Measurements from ENCODE around the gene CDH2.

Gene CDH2

DNA sequence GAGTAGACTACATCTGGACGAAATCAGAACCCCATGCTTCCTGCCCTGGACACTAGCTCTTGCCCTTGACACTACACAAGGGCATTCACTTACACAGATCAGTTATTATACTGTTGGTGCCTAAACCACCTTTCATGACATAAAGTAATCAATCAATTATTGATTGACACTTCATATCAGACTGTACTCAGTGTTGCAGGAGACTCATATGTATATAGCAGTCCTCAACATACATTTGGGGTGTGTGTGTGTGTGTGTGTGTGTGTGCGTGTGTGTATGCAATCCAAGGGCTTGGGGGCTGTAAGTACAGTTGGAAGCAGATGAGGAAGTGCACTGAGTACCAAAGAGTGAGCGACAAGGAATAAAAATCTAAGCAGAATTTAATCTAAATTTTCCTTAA lies 5.1 kb downstream of the CDH2 start:
- no peak overlapping the region for H3K4me3 ChIP-seq (ENCODE audit: low read depth, low read length)

- no peak overlapping the region for H3K4me3 ChIP-seq (ENCODE audit: low read depth, low read length)
These were observed 8.2 kb downstream of the CDH2 start for GRCh38 chr18:28168725-28169124.

DNA sequence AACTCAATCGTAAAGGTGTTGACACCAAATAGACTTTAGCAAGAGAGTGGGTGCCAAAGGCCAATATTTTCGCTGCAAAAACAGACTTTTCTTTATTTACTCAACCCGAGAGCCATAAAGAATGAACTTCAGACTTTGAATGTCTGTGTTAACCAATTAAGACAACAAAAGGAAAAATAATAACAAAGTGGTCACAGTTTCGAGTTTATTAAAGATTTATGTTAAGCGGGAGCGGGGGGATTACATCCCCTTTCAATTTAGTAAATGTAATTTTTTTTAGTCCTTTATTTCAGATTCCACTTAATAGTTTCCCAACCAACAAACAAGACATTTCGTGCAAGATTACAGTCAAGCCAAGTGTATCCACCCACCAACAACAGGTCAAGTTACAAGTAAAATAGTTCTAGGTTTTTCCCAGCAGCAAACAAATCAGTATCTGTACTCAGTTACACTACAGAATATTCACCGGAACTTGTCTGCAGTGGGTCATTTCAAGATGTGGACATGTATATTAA lies 9.0 kb downstream of the CDH2 start:
- no peak overlapping the region for H3K4me3 ChIP-seq (ENCODE audit: low read depth, low read length)

DNA sequence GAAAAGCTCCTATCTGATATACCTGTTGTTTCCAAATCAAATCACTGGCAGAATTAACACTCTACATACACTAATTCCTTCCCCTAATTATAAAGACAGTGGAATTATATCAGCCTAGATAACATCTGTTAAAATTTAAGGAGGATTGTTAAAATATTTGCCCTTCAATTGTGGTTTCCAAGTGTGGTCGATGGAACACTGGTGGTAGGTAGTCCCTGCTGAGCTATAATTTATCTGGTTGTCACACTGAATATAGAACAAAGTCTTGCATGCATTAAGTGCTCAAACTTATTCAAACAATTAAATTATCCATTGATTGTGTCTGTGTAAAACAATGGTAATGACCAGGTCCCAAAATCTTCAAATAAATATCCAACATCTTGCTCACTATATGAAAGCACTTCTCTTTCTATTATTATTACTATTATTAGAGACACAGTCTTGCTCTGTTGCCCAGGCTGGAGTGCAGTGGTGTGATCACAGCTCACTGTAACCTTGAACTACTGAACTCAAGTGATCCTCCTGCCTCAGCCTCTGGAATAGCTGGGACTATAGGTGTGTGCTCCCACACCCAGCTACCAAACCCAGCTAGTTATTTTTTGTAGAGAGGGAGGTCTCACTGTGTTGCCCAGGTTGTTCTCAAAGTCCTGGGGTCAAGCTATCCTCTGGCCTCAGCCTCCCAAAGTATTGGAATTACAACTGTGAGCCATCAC lies 12.0 kb downstream of the CDH2 start:
- no peak overlapping the region for H3K4me3 ChIP-seq (ENCODE audit: low read depth, low read length)

DNA sequence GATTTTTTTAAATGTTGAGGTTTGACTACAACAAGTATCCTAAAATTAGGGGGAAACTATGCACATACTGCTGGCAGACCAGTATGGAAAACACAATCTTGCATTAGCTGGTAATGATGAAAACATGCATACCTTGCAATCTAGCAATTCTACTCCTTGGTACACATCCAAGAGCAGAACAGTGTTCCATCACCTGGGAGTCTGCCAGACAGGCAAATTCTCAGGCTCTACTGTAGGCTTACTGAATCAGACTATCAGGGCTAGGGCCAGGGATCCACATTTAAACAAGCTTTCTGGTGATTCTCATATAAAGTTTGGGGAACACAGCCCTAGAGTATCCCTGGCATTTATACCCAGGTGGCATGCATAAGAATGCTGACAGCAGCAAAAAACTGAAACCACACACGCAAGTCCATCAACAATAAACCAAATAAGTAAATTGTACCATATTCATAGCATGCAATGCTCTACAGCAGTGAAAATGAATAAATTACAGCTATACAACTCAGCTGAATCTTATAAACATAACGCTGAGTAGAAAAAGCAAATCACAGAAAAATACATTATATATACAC lies 13.6 kb downstream of the CDH2 start:
- H3K4me3 ChIP-seq (ENCODE audit: low read depth, low read length) = no peak overlapping the region

- H3K4me3 ChIP-seq (ENCODE audit: low read depth, low read length) = no peak overlapping the region
These were observed 15.0 kb downstream of the CDH2 start for GRCh38 chr18:28161608-28162599.

- no peak overlapping the region for H3K4me3 ChIP-seq (ENCODE audit: low read depth, low read length)
These were observed 17.9 kb downstream of the CDH2 start for GRCh38 chr18:28159055-28159454.

DNA sequence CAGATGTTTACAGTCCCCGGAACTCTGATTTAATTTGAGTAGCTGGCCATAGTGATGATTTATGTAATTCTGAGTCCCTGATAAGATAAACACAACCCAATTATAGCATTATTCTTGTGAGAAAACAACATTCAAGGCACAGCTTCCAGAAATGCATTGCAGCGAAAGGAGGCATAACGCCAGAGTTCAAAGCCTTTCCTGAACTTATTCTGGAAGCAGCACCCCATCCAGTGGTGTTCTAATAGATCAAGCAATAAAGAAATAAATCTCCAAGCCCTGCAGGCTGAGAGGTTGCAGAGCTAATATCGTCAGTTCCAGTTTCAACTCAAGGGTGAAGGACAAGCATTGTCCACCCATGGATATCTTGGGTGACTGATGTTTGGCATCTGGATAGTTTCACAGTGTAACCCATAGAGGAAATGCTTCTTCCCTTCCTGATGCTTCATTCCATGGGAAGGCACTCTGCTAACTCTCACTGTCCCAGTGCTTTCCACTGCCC lies 18.8 kb downstream of the CDH2 start:
- no peak overlapping the region for H3K4me3 ChIP-seq (ENCODE audit: low read depth, low read length)

GRCh38 chr18:28153485-28154065 lies 23.4 kb downstream of the CDH2 start:
- no peak overlapping the region for H3K4me3 ChIP-seq (ENCODE audit: low read depth, low read length)

GRCh38 chr18:28152754-28153153 lies 24.2 kb downstream of the CDH2 start:
- H3K4me3 ChIP-seq (ENCODE audit: low read depth, low read length) = no peak overlapping the region

DNA sequence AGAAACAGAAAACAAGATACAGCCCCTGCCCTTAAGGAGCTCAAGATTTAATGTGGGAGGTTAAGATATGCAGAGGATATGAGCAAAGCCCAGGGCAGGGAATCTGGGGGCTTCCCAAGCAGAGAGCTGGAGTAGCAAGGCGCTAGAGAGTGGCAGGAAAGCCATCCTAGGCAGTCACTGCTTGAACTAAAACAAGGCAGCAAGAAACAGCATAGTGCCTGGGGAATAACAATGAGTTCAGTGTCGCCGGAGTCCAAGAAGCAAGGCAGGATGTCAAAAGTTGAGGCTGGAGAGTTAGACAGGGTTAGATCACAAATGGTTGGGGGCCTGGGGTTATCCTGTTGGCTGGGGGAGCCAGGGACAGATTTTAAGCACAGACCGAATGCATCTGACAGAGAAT lies 24.6 kb downstream of the CDH2 start:
- H3K4me3 ChIP-seq (ENCODE audit: low read depth, low read length) = no peak overlapping the region

DNA sequence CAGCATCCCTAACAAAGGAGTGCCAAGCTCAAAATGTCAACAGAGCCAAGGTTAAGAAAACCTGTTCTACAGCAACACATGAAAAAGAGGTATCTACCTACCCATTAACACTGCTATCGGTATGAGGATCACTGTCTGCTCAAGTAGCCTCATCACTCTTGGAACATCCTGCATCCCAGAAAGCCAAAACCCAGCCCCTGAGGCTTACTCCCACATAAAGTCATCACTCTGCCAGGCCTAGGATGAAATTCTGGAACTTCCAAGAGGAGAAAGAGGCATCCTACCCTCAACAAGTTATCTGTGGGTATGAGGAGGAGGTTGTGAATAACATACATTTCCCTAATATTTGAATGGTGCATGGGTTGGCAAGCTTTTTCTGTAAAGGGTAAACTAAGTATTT lies 25.5 kb downstream of the CDH2 start:
- H3K4me3 ChIP-seq (ENCODE audit: low read depth, low read length) = no peak overlapping the region

DNA sequence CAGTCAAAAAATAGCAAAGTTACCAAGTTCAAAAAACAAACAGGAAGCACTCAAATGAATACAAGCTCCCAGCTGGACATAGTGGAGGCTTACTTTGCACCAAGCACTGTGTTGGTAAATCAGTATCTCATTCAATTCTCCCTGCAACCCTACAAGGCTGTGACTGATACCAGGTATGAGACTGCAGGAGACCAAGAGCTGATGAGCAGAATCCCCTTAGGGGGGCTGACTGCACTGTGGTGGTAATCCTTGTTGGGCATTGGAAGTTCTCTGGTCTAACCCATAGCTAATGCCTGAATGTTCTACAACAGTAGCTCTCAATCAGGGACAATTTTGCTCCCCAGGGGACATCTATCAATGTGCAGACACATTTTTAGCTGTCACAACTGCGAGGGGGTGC lies 26.0 kb downstream of the CDH2 start:
- no peak overlapping the region for H3K4me3 ChIP-seq (ENCODE audit: low read depth, low read length)

- H3K4me3 ChIP-seq (ENCODE audit: low read depth, low read length) = no peak overlapping the region
These were observed 27.0 kb downstream of the CDH2 start for GRCh38 chr18:28149810-28150420.

DNA sequence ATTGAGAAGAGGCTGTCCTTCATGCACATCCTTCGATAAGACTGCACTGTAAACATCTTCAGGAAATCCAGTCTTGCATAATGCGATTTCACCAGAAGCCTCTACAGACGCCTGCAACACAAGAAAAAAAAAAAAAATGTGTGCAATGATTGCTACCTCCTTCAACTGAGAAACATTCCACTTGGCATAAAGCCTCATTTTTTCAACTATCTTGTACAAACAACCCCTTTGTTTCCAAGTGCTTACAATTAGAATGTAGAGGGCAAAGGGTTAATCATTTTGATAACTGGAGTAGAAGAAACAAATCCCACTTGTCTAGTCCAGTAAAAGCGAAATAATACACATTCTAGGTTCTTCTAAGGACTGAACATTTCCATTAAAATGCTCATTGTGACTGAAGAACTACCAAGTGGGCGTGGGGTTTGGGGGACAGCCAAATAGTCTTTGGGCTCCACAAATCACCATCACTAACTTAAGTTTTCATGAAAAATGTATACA lies 29.2 kb downstream of the CDH2 start:
- H3K4me3 ChIP-seq (ENCODE audit: low read depth, low read length) = no peak overlapping the region

- no peak overlapping the region for H3K4me3 ChIP-seq (ENCODE audit: low read depth, low read length)
These were observed 33.2 kb downstream of the CDH2 start for GRCh38 chr18:28143725-28144124.

GRCh38 chr18:28138816-28139215 lies 38.1 kb downstream of the CDH2 start:
- no peak overlapping the region for H3K4me3 ChIP-seq (ENCODE audit: low read depth, low read length)

GRCh38 chr18:28136071-28136470 lies 40.9 kb downstream of the CDH2 start:
- H3K4me3 ChIP-seq (ENCODE audit: low read depth, low read length) = no peak overlapping the region

DNA sequence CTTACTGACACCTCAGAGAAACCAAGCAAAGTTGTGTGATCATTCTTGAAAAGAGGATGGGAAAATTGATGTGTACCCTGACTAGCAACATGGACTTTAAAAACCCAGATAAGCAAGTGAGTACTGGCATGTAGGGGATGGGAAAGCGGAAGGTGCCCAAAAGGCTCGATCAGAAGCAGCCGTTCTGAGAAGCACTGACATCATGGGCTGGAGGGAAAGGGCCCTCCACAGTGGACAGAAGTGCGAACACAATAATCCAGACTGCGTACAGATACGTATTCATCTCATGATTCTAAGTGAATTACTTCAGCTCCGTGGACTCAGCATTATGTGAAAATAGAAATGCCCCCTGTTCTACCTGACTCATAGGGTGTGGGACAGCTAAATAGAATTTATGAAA lies 42.2 kb downstream of the CDH2 start:
- no peak overlapping the region for H3K4me3 ChIP-seq (ENCODE audit: low read depth, low read length)

DNA sequence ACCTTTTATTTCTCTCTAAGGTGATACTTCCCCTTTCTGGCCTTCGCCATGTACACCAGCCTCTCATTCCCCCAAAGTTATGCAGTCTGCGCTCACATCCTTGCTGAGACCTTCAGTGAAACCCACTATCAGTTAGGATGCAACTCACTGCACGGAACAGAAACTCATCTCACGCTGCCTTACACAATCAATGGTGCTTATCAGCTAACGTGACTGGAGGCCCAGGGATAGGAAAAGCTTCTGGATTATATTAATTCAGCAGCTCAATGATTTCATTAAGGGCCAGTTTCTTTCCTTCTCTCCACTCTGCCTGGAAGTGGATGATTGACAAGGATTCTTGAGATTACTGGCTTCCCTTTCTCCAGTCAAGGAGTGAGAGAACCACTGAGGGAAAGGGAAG lies 44.8 kb downstream of the CDH2 start:
- no peak overlapping the region for H3K4me3 ChIP-seq (ENCODE audit: low read depth, low read length)

DNA sequence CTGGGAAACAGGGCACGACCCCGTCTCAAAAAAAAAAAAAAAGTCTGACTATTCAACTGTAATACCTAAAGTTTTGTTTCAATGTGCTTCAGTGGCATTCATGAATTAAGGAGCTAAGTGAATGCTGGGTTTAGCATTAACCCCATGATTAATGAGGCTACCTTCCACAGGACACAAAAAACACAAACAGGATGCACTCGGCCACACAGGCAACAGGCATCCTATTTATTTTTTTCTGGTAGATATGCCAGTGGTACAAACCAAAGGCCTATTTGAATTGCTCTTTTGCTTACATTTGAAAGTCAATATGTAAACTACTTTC lies 48.3 kb downstream of the CDH2 start:
- no peak overlapping the region for H3K4me3 ChIP-seq (ENCODE audit: low read depth, low read length)
